ENCODE data around the gene BIVM. TPM values are rescaled to one million over a fixed set of nuclear protein-coding genes. Genes with fewer than 3 reads are reported as not detected.

BIVM gene
- total and polyA plus RNA-seq, 4 donors, result 7.4 to 17.8 (median 11.3) TPM

DNA sequence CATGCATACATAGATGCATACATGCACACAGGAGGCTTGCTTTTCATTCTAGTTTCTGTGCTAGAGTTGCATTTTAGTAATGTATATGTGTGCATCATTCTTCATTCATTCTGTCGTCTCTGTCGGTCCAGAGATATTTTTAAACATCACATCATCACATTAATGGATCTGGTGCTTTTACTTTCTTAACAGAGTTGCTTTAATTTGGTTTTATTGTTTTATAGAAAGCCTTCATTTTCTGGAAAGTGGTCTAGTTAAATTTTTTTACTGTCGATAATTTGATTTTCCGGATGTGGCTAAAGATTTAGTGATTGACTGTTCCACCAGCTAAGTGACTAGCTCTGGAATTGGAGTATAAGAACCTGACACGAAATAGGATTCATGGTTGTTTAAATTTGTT lies 16.9 kb downstream of the BIVM start:
- WGBS, result 96% methylated on average over 5 of the region's 5 CpGs
- TF ChIP-seq HNF4A (conservative IDR thresholded peaks at IDR 0.05) (no peak), NR2F2 (IDR thresholded peaks at IDR 0.05) (no peak), FOXA1 (IDR thresholded peaks at IDR 0.05) (no peak), ZBTB33 (IDR thresholded peaks at IDR 0.05) (no peak), RAD21 (IDR thresholded peaks at IDR 0.05) (no peak), EGR1 (IDR thresholded peaks at IDR 0.05; ENCODE audit: low read depth in 2 of 2) (no peak), REST (IDR thresholded peaks at IDR 0.05) (no peak), YY1 (IDR thresholded peaks at IDR 0.05) (no peak)
- H3K4me1 ChIP-seq (ENCODE audit: control insufficient read depth in 4 of 4, insufficient read depth in 4 of 4, low read length in 3 of 4), result peaks cover 0 to 4% (median 2%) of the 10 kb centered on the region in 4 donors
- H3K27ac ChIP-seq (ENCODE audit: low read depth in 1 of 2, low read length in 2 of 2), result no peak overlapping the region
- DNase-seq (ENCODE audit: low spot score), result no peak
- H3K4me3 ChIP-seq (ENCODE audit: low read depth in 1 of 3, low read length in 3 of 3), result no peak overlapping the region
- H3K27me3 ChIP-seq (ENCODE audit: control insufficient read depth in 4 of 4, insufficient read depth in 4 of 4, low read length in 3 of 4), result no peaks in the 10 kb centered on the region
- peaks cover 0 to 4% (median 0%) of the 10 kb centered on the region in 4 donors for H3K9me3 ChIP-seq (ENCODE audit: control insufficient read depth in 4 of 4, low read length in 3 of 4)
- no peak overlapping the region for H3K9ac ChIP-seq (ENCODE audit: low read depth in 1 of 2, low read length in 2 of 2)
- H3K36me3 ChIP-seq (ENCODE audit: control insufficient read depth in 4 of 4, insufficient read depth in 3 of 4, low read depth in 1 of 4, low read length in 3 of 4), result peaks cover 2 to 18% (median 10%) of the 10 kb centered on the region in 4 donors

GRCh38 chr13:102816708-102817107 lies 17.8 kb downstream of the BIVM start:
- Histone ChIP-seq H3K9ac (ENCODE audit: low read depth in 1 of 2, low read length in 2 of 2) (no peak overlapping the region), H3K9me3 (ENCODE audit: control insufficient read depth in 4 of 4, low read length in 3 of 4) (no peaks in the 10 kb centered on the region), H3K36me3 (ENCODE audit: control insufficient read depth in 4 of 4, insufficient read depth in 3 of 4, low read depth in 1 of 4, low read length in 3 of 4) (peaks cover 2 to 22% (median 8%) of the 10 kb centered on the region in 4 donors), H3K27me3 (ENCODE audit: control insufficient read depth in 4 of 4, insufficient read depth in 4 of 4, low read length in 3 of 4) (no peaks in the 10 kb centered on the region), H3K4me3 (ENCODE audit: low read depth in 1 of 3, low read length in 3 of 3) (no peak overlapping the region), H3K4me1 (ENCODE audit: control insufficient read depth in 4 of 4, insufficient read depth in 4 of 4, low read length in 3 of 4) (peaks cover 0 to 4% (median 2%) of the 10 kb centered on the region in 4 donors), H3K27ac (ENCODE audit: low read depth in 1 of 2, low read length in 2 of 2) (no peak overlapping the region)
- TF ChIP-seq FOXA2 (IDR thresholded peaks at IDR 0.05) (no peak), HNF4G (IDR thresholded peaks at IDR 0.05) (no peak), RAD21 (IDR thresholded peaks at IDR 0.05) (no peak), REST (IDR thresholded peaks at IDR 0.05) (no peak), FOXA1 (IDR thresholded peaks at IDR 0.05) (no peak), JUND (IDR thresholded peaks at IDR 0.05) (no peak), HNF4A (conservative IDR thresholded peaks at IDR 0.05) (no peak), EGR1 (IDR thresholded peaks at IDR 0.05; ENCODE audit: low read depth in 2 of 2) (no peak), YY1 (IDR thresholded peaks at IDR 0.05) (no peak), ATF3 (IDR thresholded peaks at IDR 0.05) (no peak)
- TF ChIP-seq, protein P1, sequence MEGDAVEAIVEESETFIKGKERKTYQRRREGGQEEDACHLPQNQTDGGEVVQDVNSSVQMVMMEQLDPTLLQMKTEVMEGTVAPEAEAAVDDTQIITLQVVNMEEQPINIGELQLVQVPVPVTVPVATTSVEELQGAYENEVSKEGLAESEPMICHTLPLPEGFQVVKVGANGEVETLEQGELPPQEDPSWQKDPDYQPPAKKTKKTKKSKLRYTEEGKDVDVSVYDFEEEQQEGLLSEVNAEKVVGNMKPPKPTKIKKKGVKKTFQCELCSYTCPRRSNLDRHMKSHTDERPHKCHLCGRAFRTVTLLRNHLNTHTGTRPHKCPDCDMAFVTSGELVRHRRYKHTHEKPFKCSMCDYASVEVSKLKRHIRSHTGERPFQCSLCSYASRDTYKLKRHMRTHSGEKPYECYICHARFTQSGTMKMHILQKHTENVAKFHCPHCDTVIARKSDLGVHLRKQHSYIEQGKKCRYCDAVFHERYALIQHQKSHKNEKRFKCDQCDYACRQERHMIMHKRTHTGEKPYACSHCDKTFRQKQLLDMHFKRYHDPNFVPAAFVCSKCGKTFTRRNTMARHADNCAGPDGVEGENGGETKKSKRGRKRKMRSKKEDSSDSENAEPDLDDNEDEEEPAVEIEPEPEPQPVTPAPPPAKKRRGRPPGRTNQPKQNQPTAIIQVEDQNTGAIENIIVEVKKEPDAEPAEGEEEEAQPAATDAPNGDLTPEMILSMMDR (IDR thresholded peaks at IDR 0.05; ENCODE audit: low read depth, low read length, missing input control), result no peak
- WGBS, result 93% methylated on average over 4 of the region's 4 CpGs
- no peak for DNase-seq (ENCODE audit: low spot score)
